Measurements from ENCODE around the gene RAI2.

Gene RAI2

DNA sequence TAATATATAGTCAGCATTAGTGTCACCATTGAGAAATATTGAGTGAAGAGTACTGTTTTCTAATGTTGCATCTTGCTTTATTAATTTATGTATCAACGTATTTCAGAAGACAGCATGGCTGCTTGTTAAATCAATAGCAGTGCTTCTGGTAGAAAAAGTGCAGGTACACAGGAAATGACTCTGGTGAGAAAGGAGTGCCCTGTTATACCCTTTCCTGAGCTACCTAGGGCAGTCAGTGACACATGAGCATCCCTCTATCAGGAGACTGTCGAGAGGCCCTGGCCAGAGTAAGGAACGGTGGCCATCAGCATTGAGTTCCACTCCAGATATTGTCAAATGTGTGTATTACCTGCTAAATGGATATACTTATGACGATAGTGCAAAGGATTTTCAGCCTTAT, 81.7 kb downstream of the RAI2 start:
- TF ChIP-seq, protein P1, sequence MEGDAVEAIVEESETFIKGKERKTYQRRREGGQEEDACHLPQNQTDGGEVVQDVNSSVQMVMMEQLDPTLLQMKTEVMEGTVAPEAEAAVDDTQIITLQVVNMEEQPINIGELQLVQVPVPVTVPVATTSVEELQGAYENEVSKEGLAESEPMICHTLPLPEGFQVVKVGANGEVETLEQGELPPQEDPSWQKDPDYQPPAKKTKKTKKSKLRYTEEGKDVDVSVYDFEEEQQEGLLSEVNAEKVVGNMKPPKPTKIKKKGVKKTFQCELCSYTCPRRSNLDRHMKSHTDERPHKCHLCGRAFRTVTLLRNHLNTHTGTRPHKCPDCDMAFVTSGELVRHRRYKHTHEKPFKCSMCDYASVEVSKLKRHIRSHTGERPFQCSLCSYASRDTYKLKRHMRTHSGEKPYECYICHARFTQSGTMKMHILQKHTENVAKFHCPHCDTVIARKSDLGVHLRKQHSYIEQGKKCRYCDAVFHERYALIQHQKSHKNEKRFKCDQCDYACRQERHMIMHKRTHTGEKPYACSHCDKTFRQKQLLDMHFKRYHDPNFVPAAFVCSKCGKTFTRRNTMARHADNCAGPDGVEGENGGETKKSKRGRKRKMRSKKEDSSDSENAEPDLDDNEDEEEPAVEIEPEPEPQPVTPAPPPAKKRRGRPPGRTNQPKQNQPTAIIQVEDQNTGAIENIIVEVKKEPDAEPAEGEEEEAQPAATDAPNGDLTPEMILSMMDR (IDR thresholded peaks at IDR 0.05; ENCODE audit: extremely low read depth, insufficient read depth, missing control alignments) = no peak
- DNase-seq (ENCODE audit: low spot score) = no peak
- in situ Hi-C loops (cut with MboI; ENCODE audit: low pct_unique_long_range_greater_than_20kb, low sequenced_read_pairs, unreplicated experiment) = no loop called here

DNA sequence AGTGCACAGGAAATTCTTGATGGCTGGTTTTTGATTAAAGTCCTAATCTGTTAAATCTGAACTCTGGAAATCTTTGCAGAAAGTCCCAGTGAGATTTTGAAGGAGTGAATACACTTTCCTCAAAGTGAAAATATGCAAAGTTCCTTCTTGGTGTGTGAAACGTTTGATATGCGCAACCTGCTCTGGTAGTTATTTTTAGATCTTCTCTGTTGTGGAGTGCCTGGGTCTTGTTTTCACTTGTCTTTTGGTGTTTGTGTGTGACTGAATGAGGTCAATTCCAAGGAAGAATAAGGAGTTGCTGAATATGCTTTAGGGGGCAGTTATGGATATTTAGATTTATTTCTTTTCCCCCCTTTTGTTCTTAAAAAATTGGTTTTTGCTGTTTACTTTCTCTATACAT, 82.1 kb downstream of the RAI2 start:
- DNase-seq (ENCODE audit: low spot score) = no peak
- in situ Hi-C loops (cut with MboI; ENCODE audit: low pct_unique_long_range_greater_than_20kb, low sequenced_read_pairs, unreplicated experiment) = no loop called here
- TF ChIP-seq, protein P1 (IDR thresholded peaks at IDR 0.05; ENCODE audit: extremely low read depth, insufficient read depth, missing control alignments) = no peak

GRCh38 chrX:17774053-17774452, 87.0 kb downstream of the RAI2 start:
- DNase-seq (ENCODE audit: low spot score) = no peak
- in situ Hi-C loops (cut with MboI; ENCODE audit: low pct_unique_long_range_greater_than_20kb, low sequenced_read_pairs, unreplicated experiment) = no loop called here

DNA sequence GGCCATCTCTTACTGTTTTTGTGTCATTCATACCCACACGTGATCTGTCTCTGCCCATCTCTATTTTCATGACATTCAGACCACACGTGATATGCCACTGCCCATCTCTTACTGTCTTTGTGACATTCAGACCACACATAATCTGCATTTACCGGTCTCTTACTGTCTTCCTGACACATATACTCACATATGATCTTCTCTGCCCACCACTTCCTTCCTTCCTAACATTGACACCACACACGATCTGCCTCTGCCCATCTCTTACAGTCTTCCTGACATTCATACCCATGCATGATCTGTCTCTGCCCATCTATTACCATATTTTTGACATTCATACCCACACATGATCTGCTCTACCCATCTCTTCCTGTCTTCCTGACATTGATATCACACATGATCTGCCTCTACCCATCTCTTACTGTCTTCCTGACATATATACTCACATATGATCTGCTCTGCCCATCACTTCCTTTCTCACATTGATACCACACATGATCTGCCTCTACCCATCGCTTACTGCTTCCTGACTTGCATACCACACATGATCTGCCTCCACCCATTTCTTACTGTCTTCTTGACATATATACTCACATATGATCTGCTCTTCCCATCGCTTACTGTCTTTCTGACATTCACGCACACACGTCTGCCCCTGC, 87.7 kb downstream of the RAI2 start:
- in situ Hi-C loops (cut with MboI; ENCODE audit: low pct_unique_long_range_greater_than_20kb, low sequenced_read_pairs, unreplicated experiment) = no loop called here
- TF ChIP-seq, protein P1 (IDR thresholded peaks at IDR 0.05; ENCODE audit: extremely low read depth, insufficient read depth, missing control alignments) = no peak
- no peak for DNase-seq (ENCODE audit: low spot score)

More at GRCh38 chrX:17774053-17774452, 87.0 kb downstream of the RAI2 start:
- TF ChIP-seq, protein P1 (IDR thresholded peaks at IDR 0.05; ENCODE audit: extremely low read depth, insufficient read depth, missing control alignments) = no peak

DNA sequence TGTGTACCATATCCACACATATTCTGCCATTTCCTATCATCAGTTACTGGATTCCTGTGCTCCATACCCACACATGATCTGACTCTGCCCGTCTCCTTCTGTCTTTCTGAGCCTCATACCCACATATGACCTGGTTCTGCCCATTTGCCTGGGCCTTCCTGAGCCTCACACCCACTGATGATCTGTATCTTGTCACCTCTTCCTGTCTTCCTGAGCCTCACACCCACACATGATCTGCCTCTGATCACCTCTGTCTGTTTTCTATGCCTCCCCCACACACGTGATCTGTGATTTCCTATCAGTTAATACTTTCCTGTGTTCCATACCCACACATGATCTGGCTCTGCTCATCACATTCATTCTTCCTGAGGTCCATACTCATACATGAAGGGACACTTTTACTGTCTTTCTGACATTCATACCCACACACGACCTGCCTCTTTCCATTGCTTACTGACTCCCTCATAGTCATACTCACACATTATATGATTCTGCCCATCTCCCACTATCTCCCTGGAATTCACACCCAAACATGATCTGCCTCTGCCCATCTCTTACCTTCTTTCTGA, 91.3 kb downstream of the RAI2 start:
- no peak for DNase-seq (ENCODE audit: low spot score)
- TF ChIP-seq, protein P1 (IDR thresholded peaks at IDR 0.05; ENCODE audit: extremely low read depth, insufficient read depth, missing control alignments) = no peak
- in situ Hi-C loops (cut with MboI; ENCODE audit: low pct_unique_long_range_greater_than_20kb, low sequenced_read_pairs, unreplicated experiment) = no loop called here

GRCh38 chrX:17768997-17769396, 92.1 kb downstream of the RAI2 start:
- in situ Hi-C loops (cut with MboI; ENCODE audit: low pct_unique_long_range_greater_than_20kb, low sequenced_read_pairs, unreplicated experiment) = no loop called here
- DNase-seq (ENCODE audit: low spot score) = no peak
- TF ChIP-seq, protein P1 (IDR thresholded peaks at IDR 0.05; ENCODE audit: extremely low read depth, insufficient read depth, missing control alignments) = no peak

All from GM13977 (cell line).